ENCODE measurements around the gene ESCO1.
"Not testable (repeated sequence)": the region's sequence is repeated elsewhere in the genome, so short reads cannot be mapped to it uniquely, and the experiment has no call there.

DNA sequence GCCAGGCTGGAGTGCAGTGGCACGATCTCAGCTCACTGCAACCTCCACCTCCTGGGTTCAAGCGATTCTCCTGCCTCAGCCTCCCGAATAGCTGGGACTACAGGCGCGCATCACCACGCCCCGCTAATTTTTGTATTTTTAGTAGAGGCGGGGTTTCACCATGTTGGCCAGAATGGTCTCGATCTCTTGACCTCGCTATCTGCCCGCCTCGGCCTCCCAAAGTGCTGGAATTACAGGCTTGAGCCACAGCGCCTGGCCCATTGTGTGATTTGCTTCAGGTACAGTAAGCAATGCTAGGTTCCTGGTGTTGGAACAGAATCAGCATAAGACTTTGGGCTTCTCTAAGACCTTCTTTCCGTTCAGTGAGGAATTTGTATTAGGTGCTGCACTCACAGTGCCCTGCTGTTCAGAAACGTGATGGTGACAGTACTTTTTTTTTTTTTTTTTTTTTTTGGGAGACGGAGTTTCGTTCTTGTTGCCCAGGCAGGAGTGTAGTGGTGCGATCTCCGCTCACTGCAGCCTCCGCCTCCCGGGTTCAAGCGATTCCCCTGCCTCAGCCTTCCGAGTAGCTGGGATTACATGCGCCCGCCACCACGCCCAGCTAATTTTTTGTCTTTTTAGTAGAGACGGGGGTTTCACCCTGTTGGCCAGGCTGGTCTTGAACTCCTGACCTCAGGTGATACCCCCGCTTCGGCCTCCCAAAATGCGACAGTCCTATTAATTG is 11.1 kb upstream of the ESCO1 start:
- TF ChIP-seq, protein P1, sequence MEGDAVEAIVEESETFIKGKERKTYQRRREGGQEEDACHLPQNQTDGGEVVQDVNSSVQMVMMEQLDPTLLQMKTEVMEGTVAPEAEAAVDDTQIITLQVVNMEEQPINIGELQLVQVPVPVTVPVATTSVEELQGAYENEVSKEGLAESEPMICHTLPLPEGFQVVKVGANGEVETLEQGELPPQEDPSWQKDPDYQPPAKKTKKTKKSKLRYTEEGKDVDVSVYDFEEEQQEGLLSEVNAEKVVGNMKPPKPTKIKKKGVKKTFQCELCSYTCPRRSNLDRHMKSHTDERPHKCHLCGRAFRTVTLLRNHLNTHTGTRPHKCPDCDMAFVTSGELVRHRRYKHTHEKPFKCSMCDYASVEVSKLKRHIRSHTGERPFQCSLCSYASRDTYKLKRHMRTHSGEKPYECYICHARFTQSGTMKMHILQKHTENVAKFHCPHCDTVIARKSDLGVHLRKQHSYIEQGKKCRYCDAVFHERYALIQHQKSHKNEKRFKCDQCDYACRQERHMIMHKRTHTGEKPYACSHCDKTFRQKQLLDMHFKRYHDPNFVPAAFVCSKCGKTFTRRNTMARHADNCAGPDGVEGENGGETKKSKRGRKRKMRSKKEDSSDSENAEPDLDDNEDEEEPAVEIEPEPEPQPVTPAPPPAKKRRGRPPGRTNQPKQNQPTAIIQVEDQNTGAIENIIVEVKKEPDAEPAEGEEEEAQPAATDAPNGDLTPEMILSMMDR (IDR thresholded peaks at IDR 0.05) = not testable (repeated sequence)
- not testable (repeated sequence) for TF ChIP-seq POLR2A (IDR thresholded peaks at IDR 0.05)

Measured in right lobe of liver (tissue), 4 donors.